ENCODE data around the gene PTPRM. TPM values are rescaled to one million over a fixed set of nuclear protein-coding genes. Genes with fewer than 3 reads are reported as not detected.

The PTPRM gene
- total and polyA plus RNA-seq, 2 donors (not counting 3 experiments of a cell fraction or from before 2014, with no cell fraction given): 37.4 to 43.7 TPM

DNA sequence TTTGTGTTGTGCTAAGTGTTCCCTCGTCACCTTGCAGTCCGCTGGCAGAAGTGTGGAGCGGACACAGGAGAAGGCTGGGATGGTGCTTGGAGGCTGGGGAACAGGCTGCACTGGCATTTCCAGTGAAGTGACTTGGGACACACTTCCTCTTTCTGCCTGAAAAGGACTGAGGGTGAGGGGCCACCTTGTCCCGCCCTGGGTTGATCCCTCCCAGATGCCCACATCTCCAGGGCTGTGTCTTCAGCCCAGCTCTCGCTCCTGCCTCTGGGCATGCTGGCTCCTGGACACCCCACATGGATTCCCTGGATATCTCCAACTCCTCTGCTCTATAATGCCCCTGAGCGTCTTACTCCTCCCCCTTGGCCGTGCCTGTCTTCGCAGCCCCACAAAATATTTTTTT is 412.6 kb downstream of the PTPRM start:
- CTCF ChIA-PET: interaction anchor here (1.1 to 2.1 kb wide), 3 partner anchors 24 to 189 kb away, joined by 4 to 10 read pairs (median 7); no protein-coding TSS in a partner anchor
- TF ChIP-seq EZH2 (IDR thresholded peaks at IDR 0.05; ENCODE audit: borderline replicate concordance, low read depth, low read length, severe bottlenecking) (no peak), POLR2A (IDR thresholded peaks at IDR 0.05; ENCODE audit: low read depth, low read length) (no peak), JUN (IDR thresholded peaks at IDR 0.05; ENCODE audit: borderline replicate concordance, insufficient read depth, insufficient read length, low read depth) (no peak), GATA2 (IDR thresholded peaks at IDR 0.05; ENCODE audit: insufficient read depth, insufficient read length, low read depth, low read length) (no peak), CTCF (IDR thresholded peaks at IDR 0.05; ENCODE audit: extremely low read depth in 1 of 2, insufficient read depth in 1 of 2, low read depth in 1 of 2, low read length in 2 of 2) (no peak), POLR2AphosphoS5 (IDR thresholded peaks at IDR 0.05; ENCODE audit: insufficient read depth, low read depth, low read length) (no peak), MYC (IDR thresholded peaks at IDR 0.05; ENCODE audit: low read depth, low read length) (no peak), FOS (IDR thresholded peaks at IDR 0.05; ENCODE audit: borderline replicate concordance, insufficient read depth, low read length) (no peak)
- TF ChIP-seq, protein P1, sequence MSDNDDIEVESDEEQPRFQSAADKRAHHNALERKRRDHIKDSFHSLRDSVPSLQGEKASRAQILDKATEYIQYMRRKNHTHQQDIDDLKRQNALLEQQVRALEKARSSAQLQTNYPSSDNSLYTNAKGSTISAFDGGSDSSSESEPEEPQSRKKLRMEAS (IDR thresholded peaks at IDR 0.05; ENCODE audit: insufficient read depth, insufficient read length): no peak

More for the DNA sequence above, 412.6 kb downstream of the PTPRM start:
- no peak overlapping the region for H2AFZ ChIP-seq (ENCODE audit: low read depth, low read length)
- dilution Hi-C loops (cut with MboI; ENCODE audit: extremely low pct_ligation_motif_present, low sequenced_read_pairs): no loop called here
- H3K9me3 ChIP-seq (replicated peaks; ENCODE audit: control insufficient read depth, insufficient read depth, low read length): no peaks in the 10 kb centered on the region
- intact Hi-C loops (cut with micrococcal nuclease): loop anchor here (10.0 kb wide), 1 partner anchor 195 kb away; no protein-coding TSS in a partner anchor
- H3K4me2 ChIP-seq (ENCODE audit: insufficient read depth, low read length): no peak overlapping the region
- no peaks in the 10 kb centered on the region for H3K9me1 ChIP-seq (replicated peaks; ENCODE audit: control insufficient read depth, extremely low read depth, insufficient read depth, low read length)
- FAIRE-seq: no peak
- no peaks in the 10 kb centered on the region for H3K79me2 ChIP-seq (ENCODE audit: control insufficient read depth, insufficient read depth, low read length)
- DNase-seq (ENCODE audit: low read depth, low spot score): no peak
- BruUV-seq (replicated peaks): no TSS peak
- H3K9ac ChIP-seq (replicated peaks; ENCODE audit: extremely low read depth, insufficient read depth, low read length): no peak overlapping the region
- H4K20me1 ChIP-seq (replicated peaks; ENCODE audit: control insufficient read depth, extremely low read depth, insufficient read depth, low read length): no peaks in the 10 kb centered on the region
- H3K27me3 ChIP-seq (ENCODE audit: control insufficient read depth in 2 of 2, insufficient read depth in 2 of 2, low read length in 2 of 2): no peaks in the 10 kb centered on the region
- no peaks in the 10 kb centered on the region for H3K36me3 ChIP-seq (ENCODE audit: control insufficient read depth in 2 of 2, extremely low read depth in 1 of 2, insufficient read depth in 2 of 2, low read length in 2 of 2)
- POLR2A ChIA-PET: no interaction called here
- H3K4me1 ChIP-seq (ENCODE audit: control insufficient read depth, extremely low read depth, insufficient read depth, low read length): no peaks in the 10 kb centered on the region
- no peak overlapping the region for H3K27ac ChIP-seq (ENCODE audit: insufficient read depth, low read depth, low read length)
- H3K4me3 ChIP-seq (replicated peaks in 1 of 3; ENCODE audit: insufficient read depth in 1 of 3, low read depth in 1 of 3, low read length in 3 of 3): no peak overlapping the region

Data from endothelial cell of umbilical vein (primary cell).